Measurements from ENCODE around the gene ADRA1B.
"Not testable (repeated sequence)": the region's sequence is repeated elsewhere in the genome, so short reads cannot be mapped to it uniquely, and the experiment has no call there.

Gene ADRA1B

GRCh38 chr5:159929176-159929575, 12.9 kb downstream of the ADRA1B start:
- no peak for DNase-seq (ENCODE audit: low read depth)

- DNase-seq (ENCODE audit: low read depth) = no peak
Observed at GRCh38 chr5:159933531-159934485, 17.5 kb downstream of the ADRA1B start.

GRCh38 chr5:159935946-159936345, 19.7 kb downstream of the ADRA1B start:
- no peak for DNase-seq (ENCODE audit: low read depth)

- DNase-seq (ENCODE audit: low read depth) = peak; percentile 79
Observed at GRCh38 chr5:159936686-159937329, 20.5 kb downstream of the ADRA1B start.

- DNase-seq (ENCODE audit: low read depth) = no peak
Observed at GRCh38 chr5:159937580-159937979, 21.3 kb downstream of the ADRA1B start.

- DNase-seq (ENCODE audit: low read depth) = no peak
Observed at GRCh38 chr5:159943326-159943725, 27.0 kb downstream of the ADRA1B start.

GRCh38 chr5:159944056-159944600, 27.8 kb downstream of the ADRA1B start:
- no peak for DNase-seq (ENCODE audit: low read depth)

- DNase-seq (ENCODE audit: low read depth) = no peak
Observed at GRCh38 chr5:159945359-159945758, 29.1 kb downstream of the ADRA1B start.

- peak; percentile 30 for DNase-seq (ENCODE audit: low read depth)
Observed at GRCh38 chr5:159947708-159948358, 31.6 kb downstream of the ADRA1B start.

- peak; percentile 56 for DNase-seq (ENCODE audit: low read depth)
Observed at GRCh38 chr5:159951387-159951786, 35.1 kb downstream of the ADRA1B start.

GRCh38 chr5:159951834-159952233, 35.6 kb downstream of the ADRA1B start:
- DNase-seq (ENCODE audit: low read depth) = peak; percentile 45

GRCh38 chr5:159953609-159954008, 37.3 kb downstream of the ADRA1B start:
- no peak for DNase-seq (ENCODE audit: low read depth)

GRCh38 chr5:159955056-159955624, 38.9 kb downstream of the ADRA1B start:
- no peak for DNase-seq (ENCODE audit: low read depth)

- DNase-seq (ENCODE audit: low read depth) = peak; percentile 64
Observed at GRCh38 chr5:159956074-159956473, 39.8 kb downstream of the ADRA1B start.

GRCh38 chr5:159961176-159962160, 45.2 kb downstream of the ADRA1B start:
- no peak for DNase-seq (ENCODE audit: low read depth)

- no peak for DNase-seq (ENCODE audit: low read depth)
Observed at GRCh38 chr5:159962214-159962613, 45.9 kb downstream of the ADRA1B start.

- DNase-seq (ENCODE audit: low read depth) = no peak
Observed at GRCh38 chr5:159963935-159964334, 47.7 kb downstream of the ADRA1B start.

GRCh38 chr5:159965031-159965837, 49.0 kb downstream of the ADRA1B start:
- peak; percentile 71 for DNase-seq (ENCODE audit: low read depth)

- DNase-seq (ENCODE audit: low read depth) = not testable (repeated sequence)
Observed at GRCh38 chr5:159965838-159966128, 49.5 kb downstream of the ADRA1B start.

- no peak for DNase-seq (ENCODE audit: low read depth)
Observed at GRCh38 chr5:159969966-159970365, 53.7 kb downstream of the ADRA1B start.

All from iris pigment epithelial cell (primary cell).